HUES6 (cell line): ENCODE data around the gene LRRN1.

Source experiments
- H3K27ac ChIP-seq: 2 replicates; pipeline ENCODE4 v1.7.0; 2013; ENCODE audit warnings: low read depth, mild to moderate bottlenecking, low read length, inconsistent platforms
- H3K27me3 ChIP-seq: 2 replicates; pipeline ENCODE4 v1.6.1; 2013; ENCODE audit warnings: low read length; ENCODE audit not compliant: control insufficient read depth, insufficient read depth
- H3K36me3 ChIP-seq: 2 replicates; pipeline ENCODE4 v1.6.1; 2013; ENCODE audit warnings: low read length; ENCODE audit not compliant: control insufficient read depth, insufficient read depth
- H3K4me1 ChIP-seq: 2 replicates; pipeline ENCODE4 v1.6.1; 2013; ENCODE audit warnings: low read length; ENCODE audit not compliant: control insufficient read depth, insufficient read depth
- H3K4me3 ChIP-seq: 2 replicates; pipeline ENCODE4 v1.5.1; 2013; ENCODE audit warnings: low read depth, low read length
- H3K9ac ChIP-seq: one replicate; pipeline ENCODE4 v1.6.1; 2013; ENCODE audit warnings: mild to moderate bottlenecking, low read length
- H3K9me3 ChIP-seq: 2 replicates; pipeline ENCODE4 v1.6.1; 2013; ENCODE audit warnings: low read depth, low read length; ENCODE audit not compliant: control insufficient read depth, insufficient read depth

Gene LRRN1

DNA sequence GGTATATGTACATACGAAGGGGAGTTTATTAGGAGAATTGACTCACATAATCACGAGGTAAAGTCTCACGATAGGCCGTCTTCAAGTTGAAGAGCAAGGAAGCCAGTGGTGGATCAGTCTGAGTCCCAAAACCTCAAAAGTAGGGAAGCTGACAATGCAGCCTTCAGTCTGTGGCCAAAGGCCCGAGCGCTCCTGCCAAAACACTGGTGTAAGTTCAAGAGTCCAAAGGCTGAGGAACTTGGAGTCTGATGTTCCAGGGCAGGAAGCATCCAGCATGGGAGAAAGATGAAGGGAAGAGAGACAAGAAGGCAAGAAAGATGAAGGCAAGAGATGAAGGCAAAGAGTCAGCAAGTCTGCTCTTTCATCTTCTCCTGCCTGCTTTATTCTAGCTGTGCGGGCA, 16.8 kb upstream of the LRRN1 start:
- no peak overlapping the region for H3K9ac ChIP-seq
- no peaks in the 10 kb centered on the region for H3K4me1 ChIP-seq
- H3K36me3 ChIP-seq: no peaks in the 10 kb centered on the region
- H3K27ac ChIP-seq: no peak overlapping the region
- H3K4me3 ChIP-seq: no peak overlapping the region
- no peaks in the 10 kb centered on the region for H3K27me3 ChIP-seq
- no peaks in the 10 kb centered on the region for H3K9me3 ChIP-seq

DNA sequence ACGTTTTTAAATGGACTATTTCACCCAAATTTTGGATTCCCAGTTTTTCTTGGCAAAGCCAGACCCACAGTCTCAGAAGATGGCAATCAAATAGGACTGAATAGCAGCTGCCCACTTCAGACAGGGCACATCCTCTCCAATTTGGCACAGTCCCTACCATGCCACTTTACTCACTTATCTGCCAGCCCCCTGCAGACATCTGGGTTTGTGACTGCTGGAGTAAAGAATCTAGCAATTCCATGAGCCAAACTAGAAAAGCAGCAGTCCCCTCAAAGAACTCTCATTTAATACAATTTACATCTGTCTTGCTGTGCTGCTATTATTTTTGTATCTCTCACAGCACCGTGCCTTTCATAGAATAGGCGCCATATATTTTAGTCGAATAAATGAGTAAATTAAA, 16.0 kb upstream of the LRRN1 start:
- no peak overlapping the region for H3K27ac ChIP-seq
- no peak overlapping the region for H3K4me3 ChIP-seq
- no peak overlapping the region for H3K9ac ChIP-seq
- H3K9me3 ChIP-seq: no peaks in the 10 kb centered on the region
- no peaks in the 10 kb centered on the region for H3K4me1 ChIP-seq
- H3K27me3 ChIP-seq: no peaks in the 10 kb centered on the region
- no peaks in the 10 kb centered on the region for H3K36me3 ChIP-seq

DNA sequence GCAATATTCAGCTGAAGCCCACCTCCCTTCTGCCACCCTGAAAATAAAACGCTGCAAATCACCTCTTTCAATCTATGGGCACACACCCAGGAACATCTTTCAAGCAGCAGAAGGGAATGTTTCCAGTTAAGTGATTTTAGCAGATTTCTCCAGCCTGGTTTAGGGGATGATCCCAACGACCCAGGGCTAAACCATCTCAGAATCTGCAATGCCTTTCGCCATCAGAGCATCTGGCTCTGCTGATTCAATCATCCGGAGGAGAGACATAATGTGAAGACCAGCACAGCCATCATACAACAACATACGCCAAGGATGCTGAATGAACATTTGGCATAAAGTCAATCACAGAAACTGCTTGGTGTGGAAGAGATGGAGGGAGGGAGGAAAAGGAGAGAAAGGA, 15.5 kb upstream of the LRRN1 start:
- Histone ChIP-seq H3K27me3 (no peaks in the 10 kb centered on the region), H3K27ac (no peak overlapping the region), H3K9ac (no peak overlapping the region), H3K36me3 (no peaks in the 10 kb centered on the region), H3K4me3 (no peak overlapping the region), H3K4me1 (no peaks in the 10 kb centered on the region), H3K9me3 (no peaks in the 10 kb centered on the region)

DNA sequence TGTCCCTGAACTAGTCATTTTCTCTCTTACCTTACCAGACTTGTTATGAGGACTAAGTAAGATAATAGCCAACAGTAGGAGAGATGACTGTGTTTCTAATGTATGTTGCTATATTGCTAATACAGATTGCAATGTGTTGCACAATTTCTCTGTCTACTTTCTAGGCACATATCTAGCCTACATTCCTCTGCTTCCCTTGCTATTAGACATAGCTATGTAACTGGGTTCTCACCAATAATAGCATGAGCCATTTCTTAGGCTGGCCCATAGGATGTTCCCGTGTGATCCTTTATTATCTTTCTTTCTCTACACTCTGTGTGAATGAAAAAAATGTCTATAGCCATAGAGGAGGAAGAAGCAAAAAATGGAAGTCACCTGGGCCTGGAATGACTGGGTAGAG, 6.8 kb upstream of the LRRN1 start:
- H3K9ac ChIP-seq: no peak overlapping the region
- H3K36me3 ChIP-seq: no peaks in the 10 kb centered on the region
- H3K4me3 ChIP-seq: no peak overlapping the region
- no peak overlapping the region for H3K27ac ChIP-seq
- H3K4me1 ChIP-seq: no peaks in the 10 kb centered on the region
- H3K9me3 ChIP-seq: no peaks in the 10 kb centered on the region
- H3K27me3 ChIP-seq: peaks cover 8% of the 10 kb centered on the region

DNA sequence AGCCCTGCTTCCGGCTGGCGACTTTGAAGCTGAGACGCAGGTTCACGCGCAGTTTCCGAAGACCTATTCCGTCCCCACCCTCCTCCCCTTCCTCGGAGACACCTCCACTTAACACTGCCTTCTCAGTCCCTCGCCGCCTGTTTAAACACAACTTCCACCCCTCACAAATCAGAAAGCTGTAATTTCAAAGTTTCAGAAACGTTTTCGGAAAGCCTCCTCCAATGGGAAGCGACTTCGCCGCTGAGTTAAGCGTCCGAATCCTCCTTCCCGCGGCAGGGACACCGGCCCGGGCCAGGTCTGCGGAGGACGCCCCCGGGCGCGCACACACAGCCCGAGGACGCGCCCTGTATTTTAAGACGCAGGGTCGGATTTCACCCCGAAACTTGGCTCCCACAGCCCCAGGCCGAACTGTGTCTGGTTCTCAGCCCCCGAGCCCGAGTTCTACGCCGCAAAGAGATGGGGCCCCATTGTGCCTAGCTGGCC, 559 bp upstream of the LRRN1 start:
- peaks cover 37% of the 10 kb centered on the region for H3K27me3 ChIP-seq
- no peaks in the 10 kb centered on the region for H3K9me3 ChIP-seq
- H3K4me1 ChIP-seq: peaks cover 23% of the 10 kb centered on the region
- H3K27ac ChIP-seq: peak overlapping the region; percentile 89
- peak overlapping the region; percentile 73 for H3K4me3 ChIP-seq
- H3K36me3 ChIP-seq: peaks cover 5% of the 10 kb centered on the region
- peak overlapping the region; percentile 91 for H3K9ac ChIP-seq

DNA sequence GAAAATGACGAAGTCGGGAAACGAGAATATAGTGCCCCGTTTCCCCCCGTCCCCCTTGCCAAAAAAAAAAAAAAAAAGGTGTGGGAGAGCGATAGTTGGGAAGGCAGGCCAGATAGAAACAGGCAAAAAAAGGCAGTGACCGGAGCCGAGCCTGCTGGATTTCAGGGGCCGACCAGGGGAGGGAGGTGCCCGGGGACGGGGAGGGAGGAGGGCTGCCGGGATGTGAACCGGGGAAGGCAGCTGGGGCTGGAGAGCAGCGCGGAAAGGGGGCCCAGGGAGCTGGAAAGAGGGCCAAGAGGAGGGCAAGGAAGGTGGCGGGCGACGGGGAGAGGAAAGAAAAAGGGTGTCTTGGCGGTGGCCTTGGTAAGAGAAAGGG, 837 bp downstream of the LRRN1 start:
- Histone ChIP-seq H3K27ac (peak overlapping the region; percentile 92), H3K9ac (peak overlapping the region; percentile 91), H3K4me1 (peaks cover 33% of the 10 kb centered on the region), H3K4me3 (peak overlapping the region; percentile 73), H3K36me3 (peaks cover 14% of the 10 kb centered on the region), H3K9me3 (no peaks in the 10 kb centered on the region), H3K27me3 (peaks cover 37% of the 10 kb centered on the region)

DNA sequence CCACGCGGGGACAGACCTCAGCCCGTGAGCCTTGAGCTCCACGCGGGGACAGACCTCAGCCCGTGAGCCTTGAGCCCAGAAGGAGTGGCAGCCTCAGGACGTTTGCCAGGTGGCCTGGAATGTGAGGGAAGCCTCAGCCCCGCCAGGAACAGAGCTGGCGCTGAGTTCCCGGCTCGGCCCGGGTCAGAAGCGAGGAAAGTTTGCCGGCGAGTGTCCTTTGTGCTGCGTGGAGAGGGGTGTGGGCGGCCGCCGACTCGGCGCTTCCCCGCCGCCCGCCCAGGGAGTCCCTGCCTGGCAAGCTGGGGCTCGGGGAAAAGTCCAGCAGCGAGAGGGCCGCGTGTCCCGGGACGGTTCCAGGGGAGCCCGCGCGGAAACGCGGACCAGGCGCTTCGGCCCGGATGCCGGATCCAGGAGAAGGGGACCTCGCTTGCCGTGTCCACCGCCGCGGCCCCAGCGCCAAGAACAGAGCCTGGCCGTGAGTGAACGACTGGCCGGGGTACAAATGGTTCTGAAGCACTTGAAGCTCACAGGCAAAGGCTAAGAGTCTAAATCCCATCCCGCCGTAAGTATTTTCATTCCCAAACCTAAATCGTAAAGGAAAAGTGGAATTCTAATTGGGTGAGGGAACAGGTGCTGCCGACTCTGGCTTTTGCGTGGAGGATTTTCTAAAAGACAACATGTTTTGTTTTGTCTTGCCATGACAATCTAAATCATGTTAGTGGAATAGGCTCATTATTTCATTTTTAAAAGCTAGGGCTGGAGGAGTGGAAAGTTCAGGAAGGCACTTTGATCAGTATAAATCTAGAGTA, 1.7 kb downstream of the LRRN1 start:
- Histone ChIP-seq H3K27ac (peak overlapping the region; percentile 92), H3K4me3 (peak overlapping the region; percentile 73), H3K4me1 (peaks cover 35% of the 10 kb centered on the region), H3K9me3 (no peaks in the 10 kb centered on the region), H3K36me3 (peaks cover 21% of the 10 kb centered on the region), H3K9ac (peak overlapping the region; percentile 91), H3K27me3 (peaks cover 37% of the 10 kb centered on the region)

DNA sequence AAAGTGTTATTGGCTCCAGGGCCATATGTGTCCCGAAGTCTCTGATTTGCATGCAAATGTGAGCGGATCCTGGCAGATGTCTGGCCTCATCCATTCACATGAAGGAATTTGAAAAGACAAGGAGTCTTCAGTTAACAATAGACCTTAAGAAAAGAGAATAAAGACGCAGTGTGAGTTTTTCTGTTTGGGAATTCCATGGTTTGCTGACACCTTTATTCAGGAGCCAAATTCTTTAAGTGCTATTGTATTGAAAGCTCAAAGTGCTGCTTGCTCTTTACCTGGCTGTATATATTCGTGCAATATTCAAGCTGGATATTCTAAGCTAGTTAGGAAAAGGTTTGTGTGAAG, 2.2 kb downstream of the LRRN1 start:
- peaks cover 37% of the 10 kb centered on the region for H3K27me3 ChIP-seq
- peak overlapping the region; percentile 91 for H3K9ac ChIP-seq
- H3K4me3 ChIP-seq: peak overlapping the region; percentile 73
- no peaks in the 10 kb centered on the region for H3K9me3 ChIP-seq
- H3K4me1 ChIP-seq: peaks cover 41% of the 10 kb centered on the region
- H3K36me3 ChIP-seq: peaks cover 26% of the 10 kb centered on the region
- H3K27ac ChIP-seq: peak overlapping the region; percentile 92

DNA sequence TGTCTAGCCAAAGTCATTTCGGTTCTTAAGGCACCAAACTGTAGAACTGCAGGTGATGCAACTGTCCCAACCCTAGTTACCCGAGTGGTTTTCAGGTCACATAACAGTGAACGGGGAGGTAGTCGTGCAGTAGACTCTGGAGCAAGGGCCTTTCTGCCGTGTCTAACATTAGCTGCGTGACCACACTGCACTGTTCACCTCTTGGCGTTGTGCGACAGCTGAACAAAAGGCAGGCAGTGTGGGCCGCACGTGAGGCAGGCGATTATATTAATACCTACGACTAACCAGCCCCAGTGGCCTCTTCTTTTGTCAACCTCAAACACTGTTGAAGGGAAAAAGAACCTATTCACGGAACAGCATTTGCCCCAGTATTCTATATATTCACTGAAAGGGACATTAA, 2.8 kb downstream of the LRRN1 start:
- Histone ChIP-seq H3K27me3 (peaks cover 32% of the 10 kb centered on the region), H3K36me3 (peaks cover 32% of the 10 kb centered on the region), H3K4me3 (peak overlapping the region; percentile 73), H3K9ac (peak overlapping the region; percentile 88), H3K27ac (peak overlapping the region; percentile 92), H3K4me1 (peaks cover 47% of the 10 kb centered on the region), H3K9me3 (no peaks in the 10 kb centered on the region)

DNA sequence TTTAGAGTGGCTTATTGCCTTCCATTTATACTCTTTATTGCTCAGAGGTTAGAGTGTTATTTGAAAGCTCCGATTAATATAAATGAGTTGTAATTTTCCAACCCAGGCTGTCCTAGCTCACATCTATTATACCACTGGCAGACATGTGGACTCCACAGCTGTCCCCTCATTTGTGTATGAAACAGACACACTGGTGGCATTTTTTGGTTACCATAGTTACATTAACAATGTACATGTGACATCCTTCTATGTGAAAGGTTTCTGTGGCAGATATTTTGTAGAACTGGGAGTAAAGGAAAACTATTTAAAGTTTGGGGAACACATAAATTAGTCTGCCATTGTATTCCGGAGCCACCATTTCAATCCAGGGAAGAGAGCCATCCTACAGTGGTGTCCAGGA, 5.3 kb downstream of the LRRN1 start:
- Histone ChIP-seq H3K27me3 (peaks cover 17% of the 10 kb centered on the region; the same call in 1 of the 2 replicates), H3K9ac (no peak overlapping the region), H3K4me1 (peaks cover 45% of the 10 kb centered on the region), H3K9me3 (no peaks in the 10 kb centered on the region), H3K4me3 (peak overlapping the region; percentile 19; the same call in 1 of the 2 replicates), H3K27ac (no peak overlapping the region), H3K36me3 (peaks cover 50% of the 10 kb centered on the region)

DNA sequence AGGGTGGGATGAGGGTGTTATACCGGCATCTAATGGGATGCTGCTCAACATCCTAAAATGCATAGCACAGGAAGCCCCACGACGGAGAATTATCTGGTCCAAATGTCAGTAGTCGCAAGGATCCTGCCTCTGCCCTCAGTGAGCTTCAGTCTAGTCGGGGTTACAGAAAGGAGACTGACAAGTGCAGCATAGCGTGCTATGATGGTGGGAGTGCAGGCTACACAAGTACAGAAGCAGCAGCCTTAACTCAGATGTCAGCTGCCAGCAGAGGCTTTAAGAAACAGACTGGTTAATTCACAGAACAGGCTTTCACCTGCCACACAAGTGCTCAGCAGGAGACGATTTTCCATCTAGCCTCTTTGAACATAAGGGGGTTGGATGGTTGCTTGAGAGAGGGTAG, 6.9 kb downstream of the LRRN1 start:
- H3K9me3 ChIP-seq: no peaks in the 10 kb centered on the region
- H3K36me3 ChIP-seq: peaks cover 64% of the 10 kb centered on the region
- no peak overlapping the region for H3K4me3 ChIP-seq
- peaks cover 45% of the 10 kb centered on the region for H3K4me1 ChIP-seq
- peaks cover 11% of the 10 kb centered on the region; the same call in 1 of the 2 replicates for H3K27me3 ChIP-seq
- no peak overlapping the region for H3K9ac ChIP-seq
- no peak overlapping the region for H3K27ac ChIP-seq
